Activated naive CD8-positive, alpha-beta T cell (primary cell): Measurements from ENCODE around the gene RND2.
"Not testable (repeated sequence)": the region's sequence is repeated elsewhere in the genome, so short reads cannot be mapped to it uniquely, and the experiment has no call there.

Experiments used
- H3K27ac Mint-ChIP-seq: one replicate; pipeline ENCODE4 v1.8.0; 2021; ENCODE audit warnings: mixed read lengths
- H3K27me3 Mint-ChIP-seq: one replicate; pipeline ENCODE4 v1.8.0; 2021; ENCODE audit warnings: mixed read lengths
- H3K36me3 Mint-ChIP-seq: one replicate; pipeline ENCODE4 v1.8.0; 2021; ENCODE audit warnings: mixed read lengths
- H3K4me1 Mint-ChIP-seq: one replicate; pipeline ENCODE4 v1.8.0; 2021; ENCODE audit warnings: low read depth, mixed read lengths
- H3K4me3 Mint-ChIP-seq: one replicate; pipeline ENCODE4 v1.8.0; 2021; ENCODE audit warnings: mild to moderate bottlenecking, mixed read lengths
- H3K9me3 Mint-ChIP-seq: one replicate; pipeline ENCODE4 v1.8.0; 2021; ENCODE audit warnings: low read depth, mixed read lengths

RND2 gene

DNA sequence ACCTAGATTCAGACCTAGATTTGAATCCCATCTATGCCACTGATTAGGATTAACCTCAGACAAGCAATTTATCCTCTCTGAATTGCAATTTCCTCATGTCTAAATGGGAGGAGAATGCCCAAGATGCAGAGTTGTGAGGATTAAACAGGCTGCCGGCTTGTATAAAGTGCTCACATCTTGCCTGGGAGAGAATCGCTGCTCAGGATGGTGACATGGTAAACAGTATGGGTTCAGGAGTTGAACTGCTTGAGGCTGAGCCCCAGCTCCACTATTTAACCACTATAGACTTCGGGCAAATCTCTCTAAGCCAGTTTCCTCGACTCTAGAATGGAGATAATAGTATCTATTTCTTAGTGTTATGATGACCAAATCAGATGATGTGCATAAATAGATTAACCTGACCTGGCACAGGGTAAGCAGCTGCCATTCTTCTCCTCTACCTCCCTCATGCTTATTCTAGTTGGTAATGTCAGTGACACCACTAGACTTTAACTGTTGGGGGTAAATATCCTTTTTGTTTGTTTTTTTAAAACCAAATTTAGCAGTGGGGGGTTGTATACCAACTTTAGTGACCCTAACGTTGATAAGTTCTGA, 27.5 kb upstream of the RND2 start:
- H3K4me1 Mint-ChIP-seq: peaks cover 25% of the 10 kb centered on the region
- no peaks in the 10 kb centered on the region for H3K9me3 Mint-ChIP-seq
- H3K27ac Mint-ChIP-seq: peak overlapping the region; percentile 98
- peak overlapping the region; percentile 98 for H3K4me3 Mint-ChIP-seq
- H3K36me3 Mint-ChIP-seq: peaks cover 11% of the 10 kb centered on the region
- no peaks in the 10 kb centered on the region for H3K27me3 Mint-ChIP-seq

DNA sequence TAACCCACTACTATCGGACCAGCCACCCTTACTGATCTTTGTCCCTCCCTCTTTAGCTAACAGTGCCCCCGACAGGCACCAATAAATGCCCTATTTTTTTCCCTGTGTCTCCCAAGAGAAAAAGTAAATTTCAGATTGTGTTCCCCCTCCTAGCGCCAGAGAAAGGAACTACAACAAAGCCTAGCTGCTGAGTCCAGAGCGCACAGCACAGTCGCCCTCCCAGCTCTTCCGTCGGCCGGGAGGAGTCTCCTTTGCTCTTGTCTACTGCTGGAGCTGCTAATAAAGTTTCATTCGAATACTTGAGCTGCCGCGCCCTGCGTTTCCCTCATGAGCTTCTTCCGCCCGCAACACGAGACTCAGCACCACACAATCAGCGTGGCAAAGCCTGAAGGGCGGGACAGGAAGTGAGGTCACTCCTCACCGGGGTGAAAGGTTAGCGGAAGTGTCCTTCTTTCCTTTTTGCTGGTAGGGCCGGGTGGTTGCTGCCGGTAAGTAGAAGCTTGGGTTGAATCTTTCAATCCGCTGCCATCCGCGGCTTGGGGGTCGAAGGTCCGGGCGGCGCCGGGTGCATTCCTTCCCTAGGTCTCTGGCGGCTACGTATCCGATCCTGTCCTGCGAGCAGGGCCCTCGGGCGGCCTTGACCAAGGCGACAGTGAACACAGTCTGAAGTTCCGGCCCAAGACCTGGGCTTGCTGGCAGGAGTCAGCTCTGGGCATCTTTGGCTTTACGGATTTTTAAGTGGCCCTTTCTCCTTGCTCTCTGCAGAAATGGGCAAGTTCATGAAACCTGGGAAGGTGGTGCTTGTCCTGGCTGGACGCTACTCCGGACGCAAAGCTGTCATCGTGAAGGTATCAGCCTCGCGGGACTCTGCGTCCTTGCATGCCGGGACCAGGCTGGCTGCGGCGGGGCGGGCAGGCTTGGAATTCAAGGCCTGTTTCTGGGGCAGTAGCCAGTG, 26.8 kb upstream of the RND2 start, which contains the start of gene RPL27:
Gene RPL27 (plus strand): TSS at position 436 of the 955 bp plus-strand sequence. CDS start 332 bp downstream, at position 768.
- Mint-ChIP-seq H3K4me3 (peak within 1 kb of the TSS; percentile 98), H3K36me3 (peaks cover 11% of the 10 kb centered on the region), H3K27me3 (no peaks in the 10 kb centered on the region), H3K27ac (peak within 1 kb of the TSS; percentile 98), H3K9me3 (no peaks in the 10 kb centered on the region), H3K4me1 (peaks cover 29% of the 10 kb centered on the region)

DNA sequence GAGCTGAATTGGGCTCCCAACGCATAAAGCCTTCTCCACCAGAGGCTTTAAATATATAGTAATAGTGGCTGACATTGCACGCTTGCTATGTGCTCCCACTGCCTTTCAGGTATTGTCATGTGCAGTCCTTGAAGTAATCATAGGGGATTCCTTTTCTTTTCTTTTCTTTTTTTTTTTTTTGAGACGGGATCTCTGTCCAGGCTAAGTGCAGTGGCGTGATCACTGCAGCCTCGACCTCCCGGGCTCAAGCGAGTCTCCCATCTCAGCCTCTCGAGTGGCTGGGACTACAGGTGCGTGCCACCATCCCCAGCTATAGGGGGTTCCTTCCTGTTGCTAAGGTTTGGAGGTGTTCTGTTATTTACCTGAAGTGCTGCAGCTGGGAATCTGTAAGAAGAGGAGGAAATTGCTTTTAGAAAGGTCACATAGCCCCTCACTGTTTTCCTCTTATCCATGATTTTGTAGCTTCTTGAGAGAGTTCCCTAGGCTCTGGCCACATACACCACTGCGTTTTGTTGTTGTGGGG, 26.0 kb upstream of the RND2 start:
- Mint-ChIP-seq H3K27ac (peak overlapping the region; percentile 98), H3K4me3 (peak overlapping the region; percentile 98), H3K4me1 (peaks cover 31% of the 10 kb centered on the region), H3K9me3 (no peaks in the 10 kb centered on the region), H3K27me3 (no peaks in the 10 kb centered on the region), H3K36me3 (peaks cover 11% of the 10 kb centered on the region)

DNA sequence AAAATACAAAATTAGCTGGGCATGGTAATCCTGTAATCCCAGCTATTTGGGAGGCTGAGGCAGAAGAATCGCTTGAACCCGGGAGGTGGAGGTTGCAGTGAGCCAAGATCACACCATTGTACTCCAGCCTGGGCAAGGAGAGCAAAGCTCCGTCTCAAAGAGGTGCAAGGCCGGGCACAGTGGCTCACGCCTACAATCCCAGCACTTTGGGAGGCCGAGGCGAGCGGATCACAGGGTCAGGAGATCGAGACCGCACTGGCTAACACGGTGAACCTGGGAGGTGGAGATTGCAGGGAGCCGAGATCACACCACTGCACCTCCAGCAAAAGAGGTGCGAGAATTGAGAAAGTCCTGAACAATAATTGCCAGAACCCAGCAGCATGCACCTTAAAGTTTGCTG, 24.1 kb upstream of the RND2 start:
- Mint-ChIP-seq H3K4me1 (peaks cover 31% of the 10 kb centered on the region), H3K27ac (peak overlapping the region; percentile 54), H3K4me3 (peak overlapping the region; percentile 58), H3K36me3 (peaks cover 11% of the 10 kb centered on the region)
- H3K9me3 Mint-ChIP-seq, H3K27me3 Mint-ChIP-seq: not testable (repeated sequence)

DNA sequence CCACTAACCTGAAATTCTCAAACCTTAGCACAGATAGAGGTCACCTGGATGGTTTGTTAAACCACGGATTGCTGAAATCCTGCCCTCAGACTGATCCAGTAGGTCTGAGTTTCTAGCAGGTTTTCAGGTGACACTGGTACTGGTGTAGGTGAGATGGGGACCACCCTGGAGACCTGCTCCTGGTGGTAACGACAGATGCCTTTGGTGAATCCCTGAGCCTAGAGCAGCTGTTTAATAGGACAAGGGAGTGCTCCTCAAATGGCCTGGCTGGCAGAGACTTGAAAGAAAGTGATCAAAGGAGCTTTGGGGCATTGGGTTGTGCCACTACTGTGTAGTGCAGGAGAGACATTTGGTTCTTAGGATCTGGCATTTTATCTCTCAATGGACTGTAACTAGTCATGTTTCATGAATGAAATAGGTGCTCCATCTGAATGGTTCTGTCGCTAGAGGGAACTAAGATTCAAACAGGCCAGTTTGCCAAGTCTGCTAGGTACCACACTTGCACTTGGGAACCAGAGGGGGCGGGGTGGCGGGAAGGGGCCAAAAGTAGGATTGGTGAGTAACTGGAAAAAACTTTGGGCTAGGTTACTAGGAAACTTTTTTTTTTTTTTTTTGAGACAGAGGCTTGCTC, 21.4 kb upstream of the RND2 start:
- H3K27ac Mint-ChIP-seq: peak overlapping the region; percentile 61
- no peak overlapping the region for H3K4me3 Mint-ChIP-seq
- peaks cover 11% of the 10 kb centered on the region for H3K36me3 Mint-ChIP-seq
- no peaks in the 10 kb centered on the region for H3K27me3 Mint-ChIP-seq
- H3K9me3 Mint-ChIP-seq: no peaks in the 10 kb centered on the region
- peaks cover 36% of the 10 kb centered on the region for H3K4me1 Mint-ChIP-seq

DNA sequence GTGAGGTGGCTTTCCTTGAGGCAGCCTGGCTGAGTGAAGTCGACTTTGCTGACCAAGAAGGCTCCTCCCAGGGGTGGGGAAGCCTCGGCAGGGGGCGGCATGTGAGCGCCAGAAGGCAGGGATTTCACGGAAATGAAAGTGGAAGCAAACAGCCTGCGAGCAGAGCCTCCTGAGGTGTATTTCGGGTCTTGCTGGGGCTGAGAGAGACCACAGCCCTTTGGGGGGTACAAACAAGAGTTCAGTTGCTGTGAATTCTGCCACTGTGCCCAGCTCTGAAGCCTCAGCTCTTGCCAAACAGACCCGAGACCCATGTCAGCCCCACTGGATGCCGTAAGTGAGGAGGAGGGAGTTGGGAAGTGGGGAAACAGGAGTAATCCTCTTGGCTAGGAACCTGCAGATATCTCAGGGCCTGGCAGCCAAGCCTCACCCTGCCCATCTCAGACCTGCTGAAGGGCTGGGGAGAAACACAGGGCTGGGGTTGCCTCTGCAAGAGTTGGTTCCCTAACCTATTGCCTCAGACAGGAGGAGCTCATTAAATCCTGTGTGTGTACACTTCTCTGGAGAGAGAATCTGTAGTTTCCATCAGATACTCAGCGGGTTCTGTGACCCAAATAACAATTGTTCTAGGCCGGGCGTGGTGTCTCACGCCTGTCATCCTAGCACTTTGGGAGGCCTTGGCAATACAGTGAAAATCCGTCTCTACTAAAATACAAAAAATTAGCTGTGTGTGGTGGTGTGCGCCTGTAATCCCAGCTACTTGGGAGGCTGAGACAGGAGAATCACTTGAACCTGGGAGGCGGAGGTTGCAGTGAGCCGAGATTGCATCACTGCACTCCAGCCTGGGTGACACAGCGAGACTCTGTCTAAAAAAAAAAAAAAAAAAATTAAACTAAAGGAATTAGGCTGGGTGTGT, 18.1 kb upstream of the RND2 start, which contains the start of gene IFI35:
Gene IFI35 (plus strand): TSS at position 146 of the 913 bp plus-strand sequence. CDS start 164 bp downstream, at position 310.
- no peaks in the 10 kb centered on the region for H3K27me3 Mint-ChIP-seq
- no peaks in the 10 kb centered on the region for H3K9me3 Mint-ChIP-seq
- H3K4me3 Mint-ChIP-seq: peak within 1 kb of the TSS; percentile 99
- H3K36me3 Mint-ChIP-seq: no peaks in the 10 kb centered on the region
- H3K27ac Mint-ChIP-seq: peak within 1 kb of the TSS; percentile 99
- H3K4me1 Mint-ChIP-seq: peaks cover 30% of the 10 kb centered on the region

DNA sequence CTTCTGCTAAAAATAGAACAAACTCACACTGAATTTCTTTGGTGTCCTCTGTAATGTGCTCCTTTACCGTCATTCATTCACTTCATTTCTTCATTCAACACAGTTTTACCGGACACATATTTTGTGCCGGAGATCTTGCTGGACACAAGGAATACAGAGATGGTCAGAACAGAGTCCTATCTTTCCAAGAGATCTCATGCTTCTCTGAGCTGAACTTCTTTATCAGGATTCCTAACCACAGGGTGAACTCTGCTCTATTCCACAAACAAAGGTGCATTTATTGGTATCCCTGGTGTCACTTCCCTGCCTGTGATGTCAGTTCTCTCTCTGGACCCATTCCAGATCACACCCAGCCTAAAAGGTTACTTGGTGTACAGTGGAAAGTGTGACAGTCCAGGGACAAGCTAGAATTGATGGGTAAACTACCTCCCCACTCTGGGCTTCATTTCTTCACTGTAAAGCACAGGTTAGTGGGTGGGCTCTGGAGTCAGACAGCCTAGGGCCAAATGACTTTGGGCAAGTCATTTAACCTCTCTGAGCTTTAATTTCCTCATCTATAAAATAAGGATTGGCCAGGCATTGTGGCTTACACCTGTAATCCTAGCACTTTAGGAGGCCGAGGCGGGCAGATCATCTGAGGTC, 14.2 kb upstream of the RND2 start:
- Mint-ChIP-seq H3K36me3 (no peaks in the 10 kb centered on the region), H3K4me3 (no peak overlapping the region), H3K4me1 (peaks cover 19% of the 10 kb centered on the region), H3K27me3 (no peaks in the 10 kb centered on the region), H3K9me3 (no peaks in the 10 kb centered on the region), H3K27ac (peak overlapping the region; percentile 12)

DNA sequence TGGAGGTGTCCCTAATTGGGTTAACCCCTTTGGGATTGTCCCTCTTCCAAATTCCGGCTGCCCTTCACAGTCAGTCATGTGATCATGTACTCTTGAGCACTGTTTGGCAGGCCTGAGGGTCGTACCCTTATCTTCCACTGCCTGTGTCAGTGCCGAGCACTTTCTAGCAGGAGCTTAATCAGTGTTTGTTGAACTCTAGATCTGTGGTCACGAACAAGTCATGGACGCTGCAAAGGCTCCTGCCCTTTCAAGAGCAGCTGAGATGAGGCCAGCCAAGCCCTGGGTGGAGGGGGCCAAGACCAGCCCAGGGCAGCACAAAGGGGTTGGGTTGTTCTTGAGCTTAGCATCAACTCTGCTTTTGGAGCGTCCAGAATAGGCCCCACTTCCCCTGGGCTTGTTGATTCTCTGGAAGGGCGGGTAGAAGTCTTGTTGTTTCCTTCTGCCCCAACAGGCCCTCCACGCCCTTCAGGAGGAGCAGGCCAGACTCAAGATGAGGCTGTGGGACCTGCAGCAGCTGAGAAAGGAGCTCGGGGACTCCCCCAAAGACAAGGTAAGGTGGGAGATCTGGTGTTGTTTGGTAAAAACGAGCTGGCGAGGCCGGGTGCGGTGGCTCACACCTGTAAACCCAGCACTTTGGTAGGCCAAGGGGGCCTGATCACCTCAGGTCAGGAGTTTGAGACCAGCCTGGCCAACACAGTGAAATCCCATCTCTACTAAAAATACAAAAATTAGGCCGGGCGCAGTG, 13.1 kb upstream of the RND2 start:
- H3K27me3 Mint-ChIP-seq: no peaks in the 10 kb centered on the region
- H3K27ac Mint-ChIP-seq: no peak overlapping the region
- no peak overlapping the region for H3K4me3 Mint-ChIP-seq
- H3K9me3 Mint-ChIP-seq: no peaks in the 10 kb centered on the region
- no peaks in the 10 kb centered on the region for H3K36me3 Mint-ChIP-seq
- H3K4me1 Mint-ChIP-seq: peaks cover 12% of the 10 kb centered on the region

DNA sequence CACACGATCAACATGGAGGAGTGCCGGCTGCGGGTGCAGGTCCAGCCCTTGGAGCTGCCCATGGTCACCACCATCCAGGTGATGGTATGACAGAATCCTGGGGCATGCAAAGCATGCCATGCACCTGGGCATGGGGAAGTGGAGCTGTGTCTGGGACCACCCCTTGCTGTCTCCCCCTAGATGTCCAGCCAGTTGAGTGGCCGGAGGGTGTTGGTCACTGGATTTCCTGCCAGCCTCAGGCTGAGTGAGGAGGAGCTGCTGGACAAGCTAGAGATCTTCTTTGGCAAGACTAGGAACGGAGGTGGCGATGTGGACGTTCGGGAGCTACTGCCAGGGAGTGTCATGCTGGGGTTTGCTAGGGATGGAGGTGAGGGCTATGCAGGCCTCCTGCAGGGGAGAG, 11.7 kb upstream of the RND2 start:
- no peaks in the 10 kb centered on the region for H3K9me3 Mint-ChIP-seq
- no peaks in the 10 kb centered on the region for H3K27me3 Mint-ChIP-seq
- no peak overlapping the region for H3K27ac Mint-ChIP-seq
- H3K4me1 Mint-ChIP-seq: peaks cover 12% of the 10 kb centered on the region
- H3K36me3 Mint-ChIP-seq: no peaks in the 10 kb centered on the region
- no peak overlapping the region for H3K4me3 Mint-ChIP-seq

DNA sequence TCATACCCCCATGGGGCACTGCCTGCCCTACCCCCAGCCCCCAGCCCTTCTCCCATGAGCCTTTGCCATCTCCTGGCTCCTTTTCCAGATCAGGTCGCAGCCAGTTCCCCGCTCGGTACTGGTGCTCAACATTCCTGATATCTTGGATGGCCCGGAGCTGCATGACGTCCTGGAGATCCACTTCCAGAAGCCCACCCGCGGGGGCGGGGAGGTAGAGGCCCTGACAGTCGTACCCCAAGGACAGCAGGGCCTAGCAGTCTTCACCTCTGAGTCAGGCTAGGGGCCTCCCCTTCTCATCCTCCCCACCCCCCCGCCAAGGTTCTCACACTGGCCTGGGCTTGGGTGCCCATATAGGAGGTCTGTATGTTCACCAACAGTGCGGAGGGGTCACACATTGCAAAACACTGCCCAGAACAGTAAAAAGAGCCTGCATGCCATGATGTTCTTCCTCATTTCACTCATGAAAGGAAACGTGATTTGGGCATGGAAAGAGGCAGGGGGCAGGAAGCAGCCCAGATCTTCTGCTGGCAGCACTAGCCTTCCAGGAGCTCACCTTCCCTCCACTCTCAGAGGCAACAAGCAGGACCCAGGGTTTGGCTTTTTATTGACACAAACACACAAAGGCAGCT, 10.9 kb upstream of the RND2 start:
- no peak overlapping the region for H3K27ac Mint-ChIP-seq
- H3K4me1 Mint-ChIP-seq: peaks cover 17% of the 10 kb centered on the region

DNA sequence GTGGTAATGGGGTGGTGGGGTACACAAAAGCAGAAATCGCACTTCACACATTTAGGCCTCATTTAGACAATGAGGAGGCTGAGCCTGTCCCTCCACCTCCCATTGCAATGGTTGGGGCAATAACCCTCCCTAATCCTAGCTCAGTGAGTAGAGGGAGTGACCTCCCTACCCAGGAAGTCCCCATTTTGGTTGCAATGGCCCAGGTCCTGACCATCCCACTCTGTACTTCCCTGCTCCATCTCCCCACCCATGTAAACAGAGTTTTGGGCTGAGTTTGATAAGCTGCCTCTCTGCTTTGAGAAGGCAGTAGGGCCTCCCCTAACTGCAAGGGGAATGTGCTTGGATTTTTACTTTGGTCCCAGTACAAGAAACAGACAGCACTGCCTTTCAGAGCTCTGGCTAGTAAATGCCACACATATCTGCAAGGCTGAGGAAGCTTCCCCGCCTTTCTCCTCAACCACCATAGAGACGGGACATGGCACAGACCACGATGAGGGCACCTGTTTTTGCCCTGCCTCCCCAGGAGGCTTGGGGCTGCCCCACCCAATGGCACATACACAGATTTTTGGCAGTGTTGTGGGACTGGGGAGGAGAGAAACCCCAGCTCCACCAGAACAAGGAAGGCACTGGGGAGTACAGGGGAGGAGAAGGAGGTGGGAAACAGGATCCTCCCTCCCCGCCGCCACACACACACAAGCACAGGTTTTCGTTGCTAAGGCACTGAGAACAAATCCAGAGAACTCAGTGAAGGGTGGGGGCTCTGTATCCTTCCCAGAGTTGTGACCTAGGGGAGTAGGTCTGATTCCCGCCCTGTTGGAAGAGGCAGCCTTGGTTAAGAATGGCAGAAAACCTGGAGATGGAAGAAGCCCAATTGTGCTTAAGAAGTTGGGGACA, 10.1 kb upstream of the RND2 start:
- peak overlapping the region; percentile 14 for H3K27ac Mint-ChIP-seq
- H3K4me1 Mint-ChIP-seq: peaks cover 23% of the 10 kb centered on the region

More for the DNA sequence above, 10.9 kb upstream of the RND2 start:
- Mint-ChIP-seq H3K4me3 (no peak overlapping the region), H3K27me3 (no peaks in the 10 kb centered on the region), H3K36me3 (no peaks in the 10 kb centered on the region), H3K9me3 (no peaks in the 10 kb centered on the region)

DNA sequence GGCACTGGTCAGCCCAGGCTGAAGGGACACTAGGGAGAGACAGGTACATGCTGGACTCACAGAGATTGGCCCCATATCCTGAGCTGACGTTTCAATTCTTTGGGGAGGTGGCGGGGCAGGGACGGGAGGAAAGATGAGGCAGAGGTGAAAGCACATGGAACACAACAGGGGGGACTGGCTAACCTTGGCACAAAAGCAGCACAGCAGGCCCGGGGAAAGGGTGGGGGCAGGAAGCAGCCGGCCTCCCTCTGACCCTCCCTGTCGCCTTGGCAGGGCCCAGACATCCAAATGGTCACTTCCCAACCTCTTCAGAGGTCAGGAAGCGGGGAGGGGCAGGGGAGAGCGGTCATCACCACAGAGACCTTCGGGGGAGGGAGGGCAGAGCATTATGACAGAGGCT, 9.5 kb upstream of the RND2 start:
- no peak overlapping the region for H3K4me3 Mint-ChIP-seq
- H3K36me3 Mint-ChIP-seq: no peaks in the 10 kb centered on the region
- H3K27ac Mint-ChIP-seq: no peak overlapping the region
- peaks cover 21% of the 10 kb centered on the region for H3K4me1 Mint-ChIP-seq
- no peaks in the 10 kb centered on the region for H3K9me3 Mint-ChIP-seq
- no peaks in the 10 kb centered on the region for H3K27me3 Mint-ChIP-seq

More for the DNA sequence above, 10.1 kb upstream of the RND2 start:
- Mint-ChIP-seq H3K9me3 (no peaks in the 10 kb centered on the region), H3K27me3 (no peaks in the 10 kb centered on the region), H3K36me3 (no peaks in the 10 kb centered on the region), H3K4me3 (no peak overlapping the region)
